ENCODE results near the gene EHBP1. TPM values are rescaled to one million over a fixed set of nuclear protein-coding genes. Genes with fewer than 3 reads are reported as not detected.
"Not testable (repeated sequence)": the region's sequence is repeated elsewhere in the genome, so short reads cannot be mapped to it uniquely, and the experiment has no call there.

The EHBP1 gene
- polyA plus RNA-seq, 4 donors = 43.1 to 55.7 (median 49.7) TPM

DNA sequence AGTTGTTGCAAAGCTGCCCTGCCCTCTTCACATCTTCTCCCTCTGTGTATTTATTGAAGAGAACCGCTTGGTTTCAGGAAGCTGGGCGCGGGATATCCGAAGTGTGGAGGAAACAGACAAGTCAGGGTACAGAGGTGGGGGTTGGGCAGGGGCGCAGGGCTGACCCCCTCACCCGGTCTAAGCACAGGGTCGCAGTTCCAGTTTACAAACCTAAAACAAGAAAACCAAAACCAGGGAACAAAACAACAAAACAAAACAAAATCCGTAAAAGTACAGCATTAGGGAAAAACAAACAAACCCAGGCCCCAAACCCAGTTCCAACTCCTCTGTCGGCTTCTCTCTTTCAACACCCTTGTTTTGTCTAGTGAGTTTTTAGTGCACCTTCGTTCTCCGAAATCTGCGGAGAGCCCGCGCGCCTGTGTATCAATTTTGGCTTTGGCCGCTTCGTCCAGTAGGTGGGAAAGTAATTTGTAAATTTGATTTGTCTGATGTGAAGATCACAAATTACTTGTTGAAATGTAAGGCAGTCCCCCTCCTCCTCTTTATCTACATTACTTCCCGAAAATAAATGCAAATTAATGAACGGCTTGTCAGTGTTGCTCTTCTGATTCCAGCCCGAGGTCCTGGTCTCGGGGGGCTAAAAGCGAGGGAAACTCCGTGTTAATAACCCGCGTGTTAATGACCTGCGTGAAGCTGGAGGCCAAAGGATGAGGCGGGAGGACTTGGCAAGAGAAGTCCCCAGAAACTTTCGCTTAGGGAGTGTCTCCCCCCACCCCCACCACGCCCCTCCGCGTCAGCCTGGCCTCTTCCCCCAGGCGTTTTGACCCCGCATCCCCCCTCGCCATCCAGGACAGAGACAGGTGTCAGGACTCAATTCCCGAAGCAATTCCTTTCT lies 352.0 kb downstream of the EHBP1 start:
- DNase-seq (ENCODE audit: low read depth in 4 of 4, low spot score in 3 of 4) = no peak

DNA sequence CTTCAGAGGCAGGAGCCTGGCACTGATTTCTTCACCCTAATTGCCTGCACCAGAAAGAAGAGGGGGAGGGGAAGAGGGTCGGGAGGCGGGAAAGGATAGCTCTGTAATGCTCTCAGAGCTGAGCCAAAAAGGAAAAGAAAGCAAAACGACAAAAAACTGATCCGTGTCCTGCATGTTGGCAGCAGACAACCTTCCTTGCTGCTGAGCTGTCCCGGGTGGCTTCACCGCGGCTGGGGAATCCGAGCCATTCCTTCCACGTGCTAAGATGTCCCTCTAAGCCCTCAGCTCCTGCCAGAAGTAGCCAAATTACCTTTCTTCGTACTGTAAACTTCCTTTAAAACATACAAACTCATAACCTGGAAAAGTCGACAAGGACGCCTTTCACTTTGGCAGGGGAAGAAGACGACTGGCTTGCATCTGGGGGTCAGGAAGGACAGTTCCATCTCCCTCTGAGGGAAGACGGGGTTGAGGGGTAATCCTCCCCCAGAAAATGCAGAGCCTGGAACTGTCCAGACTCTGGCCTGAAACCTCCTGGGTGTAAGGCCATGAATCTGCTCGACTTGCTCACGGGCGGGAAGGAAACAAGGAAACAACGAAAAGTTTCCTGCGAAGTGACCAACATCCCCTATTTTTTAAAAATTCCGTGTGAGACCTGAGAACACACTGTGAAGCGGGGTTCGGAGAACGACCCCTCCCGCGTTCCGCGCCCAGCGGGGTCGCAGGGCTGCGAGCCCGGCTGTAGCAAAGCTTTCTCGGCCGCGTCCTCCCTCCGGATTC lies 352.8 kb downstream of the EHBP1 start:
- DNase-seq (ENCODE audit: low read depth in 4 of 4, low spot score in 3 of 4) = no peak

DNA sequence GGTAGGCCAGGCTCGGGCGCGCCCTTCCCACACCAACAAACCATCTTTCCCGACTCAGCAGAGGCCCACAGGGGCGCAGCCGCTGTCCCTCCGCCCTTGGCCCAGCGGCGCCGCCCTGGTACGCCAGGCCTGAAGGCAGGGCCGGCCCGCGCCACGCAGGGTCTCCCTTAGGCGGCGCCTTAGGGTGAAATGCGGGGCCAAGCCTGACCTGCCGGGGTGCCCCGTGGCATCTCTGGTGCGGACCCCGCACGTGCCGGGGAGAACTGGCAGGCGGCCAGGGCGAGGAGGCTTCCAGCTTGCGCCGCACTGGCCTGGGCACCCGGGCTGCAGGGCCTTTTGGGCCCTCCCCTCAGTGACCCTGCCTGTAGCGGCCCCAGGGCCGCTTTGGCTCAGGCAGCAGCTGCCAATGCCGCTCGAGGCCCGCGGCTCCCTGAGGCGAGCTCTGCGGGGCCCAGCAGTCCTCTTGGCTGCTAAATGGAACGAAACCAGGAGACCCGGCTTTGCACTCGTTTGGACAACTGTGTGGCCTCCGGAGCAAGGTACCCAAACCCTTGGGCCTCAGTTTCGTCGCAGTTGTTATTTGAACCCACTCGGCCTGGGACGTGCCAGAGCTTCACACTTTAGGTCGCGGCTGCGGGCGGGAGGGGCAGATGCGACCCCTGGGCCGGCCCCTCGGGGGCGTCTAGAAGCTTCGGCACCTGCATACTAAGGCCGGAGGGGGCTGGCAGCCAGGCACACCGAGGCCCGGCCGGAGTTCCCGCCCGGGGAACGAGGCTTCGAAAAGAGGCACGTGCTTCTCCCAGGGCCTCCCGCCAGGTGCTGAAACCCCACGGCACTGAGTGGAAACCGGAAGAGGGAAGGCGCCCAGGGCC lies 353.6 kb downstream of the EHBP1 start:
- DNase-seq (ENCODE audit: low read depth in 4 of 4, low spot score in 3 of 4) = no peak

DNA sequence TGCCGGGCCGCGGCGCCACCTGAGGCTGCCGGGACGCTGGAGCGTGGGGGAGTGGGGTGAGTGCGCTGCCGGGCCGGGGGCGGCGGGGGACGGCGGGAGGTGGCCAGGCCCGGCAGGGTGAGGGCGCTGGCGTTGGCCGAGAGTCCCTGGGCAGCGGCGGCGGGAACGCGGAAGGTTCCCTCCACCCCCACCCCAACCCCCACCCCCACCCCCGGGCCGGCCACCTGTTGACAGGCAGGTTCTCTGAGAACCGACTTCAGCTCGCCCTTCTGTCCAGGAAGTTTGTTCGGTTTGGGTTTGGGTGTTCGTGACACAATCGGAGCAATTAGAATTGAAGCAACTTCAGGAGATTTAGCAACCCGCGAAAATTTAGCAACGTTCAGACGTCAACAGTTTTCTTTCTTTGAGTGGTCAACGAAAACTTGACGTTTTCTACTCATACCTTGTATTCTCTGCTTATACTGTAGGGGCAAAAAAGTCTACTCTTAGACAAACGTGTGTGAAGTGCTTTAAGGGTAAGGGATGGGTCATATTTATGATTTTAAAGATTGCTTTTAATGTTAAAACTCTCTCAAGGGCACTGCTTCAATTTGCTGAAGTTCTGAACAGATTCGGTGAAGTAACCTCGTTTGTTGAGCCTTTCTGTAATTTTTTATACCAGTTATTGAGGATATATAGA lies 354.4 kb downstream of the EHBP1 start:
- DNase-seq (ENCODE audit: low read depth in 4 of 4, low spot score in 3 of 4) = no peak

DNA sequence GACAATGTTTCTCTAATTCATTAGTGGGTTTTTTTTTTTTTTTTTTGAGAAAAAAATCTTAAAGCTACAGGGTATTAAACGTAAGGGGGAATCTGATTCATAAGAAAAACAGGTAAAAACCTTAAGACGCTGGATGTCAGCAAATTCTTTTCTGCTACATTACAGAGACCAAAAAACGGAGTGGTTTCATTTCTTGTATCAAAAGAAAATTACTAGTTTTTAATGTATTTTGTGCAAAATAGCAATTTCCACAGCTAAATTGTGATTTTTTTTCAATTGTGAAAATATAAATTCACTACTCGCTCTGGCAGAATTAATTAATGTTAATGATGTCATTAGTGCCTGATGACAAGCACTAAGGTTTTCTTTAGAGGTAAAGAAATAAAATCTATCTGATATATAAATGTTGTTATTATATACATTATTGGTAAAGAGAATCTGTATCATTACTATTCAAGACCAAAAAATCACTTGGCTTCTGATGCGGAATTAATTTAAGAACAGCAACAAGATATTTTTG lies 355.0 kb downstream of the EHBP1 start:
- DNase-seq (ENCODE audit: low read depth in 4 of 4, low spot score in 3 of 4) = no peak

DNA sequence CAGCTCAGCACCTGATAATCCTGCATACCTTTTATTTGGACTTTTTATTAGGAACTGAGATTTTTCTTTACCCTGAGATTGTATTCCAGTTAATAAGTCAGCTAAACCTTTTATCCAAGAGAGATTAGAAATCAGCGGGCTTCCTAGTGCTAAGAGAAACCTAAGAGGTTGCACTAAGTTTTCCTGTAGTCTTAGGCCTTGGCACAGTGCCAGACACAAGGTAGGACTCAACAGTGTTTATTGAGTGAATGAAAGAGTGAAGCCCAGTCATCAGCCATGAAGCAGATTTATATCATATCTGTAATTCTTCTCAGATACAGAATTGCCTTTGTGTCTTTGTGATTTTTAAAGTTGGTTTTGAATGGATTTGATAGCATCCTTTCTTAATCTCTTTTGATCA lies 358.7 kb downstream of the EHBP1 start:
- DNase-seq (ENCODE audit: low read depth in 4 of 4, low spot score in 3 of 4) = no peak

DNA sequence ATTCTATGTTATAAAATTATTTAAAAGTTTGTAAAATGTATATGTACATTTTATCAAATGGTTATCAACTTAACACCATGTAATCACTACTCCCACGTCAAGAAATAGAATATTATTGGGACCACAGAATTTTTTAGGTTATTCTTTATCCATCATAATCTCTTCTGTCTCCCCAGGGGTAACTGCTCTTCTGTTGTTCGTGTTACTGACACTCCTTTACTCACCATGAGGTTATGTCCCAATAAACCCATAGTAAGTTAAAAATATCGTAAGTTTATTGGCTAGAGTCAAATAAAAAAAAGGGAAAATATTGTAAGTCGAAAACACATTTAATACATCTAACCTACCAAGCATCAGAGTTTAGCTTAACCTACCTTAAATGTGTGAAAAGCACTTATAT lies 359.1 kb downstream of the EHBP1 start:
- DNase-seq (ENCODE audit: low read depth in 4 of 4, low spot score in 3 of 4) = no peak

DNA sequence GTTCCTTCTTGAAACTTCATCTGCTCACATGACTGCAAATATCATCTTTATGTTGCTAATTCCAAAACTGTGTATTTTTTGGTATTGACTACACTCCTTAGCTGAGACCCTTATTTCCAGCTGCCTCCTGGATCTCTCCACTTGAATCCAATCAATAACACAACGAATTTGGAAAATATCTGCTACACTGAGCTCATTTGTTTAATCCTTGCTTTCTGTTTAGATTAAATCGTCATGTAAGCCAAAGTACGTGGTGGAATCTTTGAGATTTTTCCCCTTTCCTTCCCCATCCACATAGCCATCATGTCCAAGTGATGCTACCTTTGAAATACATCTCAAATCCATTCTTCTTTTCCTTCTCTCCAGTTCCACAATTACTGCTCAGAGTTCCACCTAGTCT lies 360.8 kb downstream of the EHBP1 start:
- DNase-seq (ENCODE audit: low read depth in 4 of 4, low spot score in 3 of 4) = no peak

DNA sequence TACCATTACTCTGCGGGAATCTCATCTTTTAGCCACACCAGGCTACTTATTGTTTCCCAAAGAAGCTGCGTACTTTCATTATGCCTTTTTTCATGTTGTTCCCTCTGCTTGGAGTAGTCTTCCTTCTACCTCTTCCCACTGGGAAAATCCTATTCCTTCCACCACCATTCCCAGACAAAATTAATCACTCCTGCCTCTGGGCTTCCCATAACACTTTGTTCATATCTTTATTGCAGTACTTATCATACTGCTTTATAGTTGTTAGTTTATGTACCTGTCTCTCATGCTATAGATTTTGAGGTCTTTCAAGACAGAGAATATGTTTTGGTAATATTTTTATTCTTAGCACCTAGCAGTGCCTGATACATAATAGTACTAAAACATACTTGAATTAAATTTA lies 361.3 kb downstream of the EHBP1 start:
- no peak for DNase-seq (ENCODE audit: low read depth in 4 of 4, low spot score in 3 of 4)

DNA sequence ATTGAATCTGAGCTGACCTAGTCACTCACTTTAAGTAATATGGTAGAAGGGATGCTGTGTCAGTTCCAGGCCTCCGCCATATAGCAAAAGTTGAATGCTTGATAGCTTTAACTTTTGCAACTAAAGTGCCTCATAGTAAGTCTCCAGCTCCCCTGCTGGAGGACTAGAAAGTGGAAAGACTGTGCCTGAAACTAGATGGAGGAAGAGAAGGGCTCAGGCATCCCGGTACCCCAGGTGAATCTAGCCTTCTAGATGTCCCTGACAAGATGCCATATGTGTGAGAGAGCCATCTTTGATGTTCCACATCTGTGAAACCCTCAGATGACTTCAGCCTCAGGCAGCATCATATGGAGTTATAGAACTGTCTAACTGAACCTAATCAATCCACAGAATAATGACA lies 366.2 kb downstream of the EHBP1 start:
- no peak for DNase-seq (ENCODE audit: low read depth in 4 of 4, low spot score in 3 of 4)

DNA sequence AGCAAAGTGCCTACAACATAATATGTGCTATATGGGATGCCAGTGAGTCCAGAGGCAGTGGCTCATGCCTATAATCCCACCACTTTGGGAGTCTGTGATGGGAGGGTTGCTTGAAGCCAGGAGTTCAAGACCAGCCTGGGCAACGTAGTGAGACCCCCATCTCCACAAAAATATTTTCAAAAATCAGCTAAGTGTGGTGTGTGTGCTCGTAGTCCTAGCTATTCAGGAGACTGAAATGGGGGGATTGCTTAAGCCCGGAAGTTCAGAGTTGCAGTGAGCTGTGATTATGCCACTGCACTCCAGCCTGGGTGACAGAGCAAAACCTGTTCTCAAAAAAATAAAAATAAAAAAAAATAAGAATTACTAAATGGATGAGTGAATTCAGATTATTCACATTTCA lies 368.5 kb downstream of the EHBP1 start:
- no peak for DNase-seq (ENCODE audit: low read depth in 4 of 4, low spot score in 3 of 4)

DNA sequence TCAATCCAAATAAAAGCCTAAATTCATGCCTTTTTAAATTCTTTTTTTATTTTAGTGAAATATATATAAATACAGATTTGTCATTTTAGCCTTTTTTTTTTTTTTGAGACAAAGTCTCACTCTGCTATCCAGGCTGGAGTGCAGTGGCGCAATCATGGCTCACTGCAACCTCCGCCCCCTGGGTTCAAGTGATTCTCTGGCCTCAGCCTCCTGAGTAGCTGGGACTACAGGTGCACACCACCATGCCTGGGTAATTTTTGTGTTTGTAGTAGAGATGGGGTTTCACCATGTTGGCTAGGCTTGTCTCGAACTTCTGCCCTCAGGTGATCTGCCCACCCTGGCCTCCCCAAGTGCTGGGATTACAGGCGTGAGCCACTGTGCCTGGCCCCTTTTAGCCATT lies 368.9 kb downstream of the EHBP1 start:
- DNase-seq (ENCODE audit: low read depth in 4 of 4, low spot score in 3 of 4) = not testable (repeated sequence)

DNA sequence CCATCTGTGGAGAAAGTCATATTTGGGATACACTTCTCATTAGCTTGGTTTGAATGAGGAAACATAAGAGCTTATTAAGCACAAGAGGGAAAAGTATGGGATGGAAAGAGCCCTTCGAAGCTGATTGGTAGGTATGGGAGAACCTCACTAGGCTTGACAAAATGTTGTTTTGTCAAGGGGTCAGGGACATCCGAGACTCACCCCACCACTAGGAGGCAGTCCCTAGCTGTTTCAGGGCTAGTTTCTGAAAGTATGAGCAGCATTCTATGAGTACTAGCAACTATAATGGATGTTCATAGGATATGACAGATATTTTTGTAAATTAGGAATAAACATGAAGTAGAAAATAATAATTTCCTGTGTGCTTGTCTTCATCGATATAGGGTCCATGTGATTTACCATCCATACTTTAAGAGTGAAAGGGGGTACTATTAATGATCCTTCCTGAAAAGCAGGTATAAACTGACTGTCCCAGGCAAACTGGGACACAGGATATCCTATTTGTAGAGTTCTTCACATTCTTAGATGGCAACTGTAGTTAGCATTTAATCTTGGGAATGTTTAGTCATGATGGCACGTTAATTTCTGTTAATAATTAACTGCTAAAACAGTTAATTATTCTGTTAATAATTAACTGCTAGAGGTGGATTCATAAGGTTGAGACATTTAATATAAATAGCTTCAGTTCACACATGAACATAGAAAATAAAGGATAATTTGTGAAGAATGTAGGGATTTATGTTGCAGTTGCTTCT lies 373.5 kb downstream of the EHBP1 start:
- DNase-seq (ENCODE audit: low read depth in 4 of 4, low spot score in 3 of 4) = no peak

DNA sequence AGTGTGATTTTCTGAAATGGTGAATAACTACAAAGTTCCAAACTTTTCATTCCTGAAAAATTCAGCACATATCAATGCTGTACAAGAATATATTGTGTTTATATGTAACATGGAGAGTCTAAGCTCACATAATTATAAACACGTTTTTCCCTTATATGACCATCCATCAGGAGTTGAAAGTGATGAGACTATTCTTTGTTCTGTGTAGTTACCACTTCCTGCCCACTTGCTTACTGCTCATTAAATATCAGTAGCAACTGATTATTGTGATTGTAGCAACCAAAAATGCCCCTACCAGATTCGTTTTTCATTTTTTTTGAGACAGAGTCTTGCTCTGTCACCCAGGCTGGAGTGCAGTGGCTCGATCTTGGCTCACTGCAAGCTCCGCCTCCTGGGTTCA lies 375.9 kb downstream of the EHBP1 start:
- DNase-seq (ENCODE audit: low read depth in 4 of 4, low spot score in 3 of 4) = no peak

DNA sequence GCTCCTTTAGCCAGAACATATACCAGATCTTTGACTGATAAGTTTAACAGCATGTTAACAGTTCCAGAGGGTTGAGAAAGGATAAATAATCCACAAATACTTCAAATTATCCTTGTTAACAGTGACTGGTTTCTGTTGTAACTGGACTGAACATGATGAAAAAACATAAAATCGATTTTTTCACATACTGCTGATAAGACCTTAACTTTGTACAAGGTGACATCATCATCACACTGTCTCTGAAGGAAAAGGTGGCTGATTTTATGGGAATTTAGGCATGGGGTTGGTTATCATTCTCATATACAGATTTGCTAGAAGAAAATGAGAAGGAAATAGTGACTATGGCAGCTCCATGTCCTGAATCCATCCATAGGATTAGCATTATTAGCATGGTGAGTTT lies 381.2 kb downstream of the EHBP1 start:
- DNase-seq (ENCODE audit: low read depth in 4 of 4, low spot score in 3 of 4) = no peak

DNA sequence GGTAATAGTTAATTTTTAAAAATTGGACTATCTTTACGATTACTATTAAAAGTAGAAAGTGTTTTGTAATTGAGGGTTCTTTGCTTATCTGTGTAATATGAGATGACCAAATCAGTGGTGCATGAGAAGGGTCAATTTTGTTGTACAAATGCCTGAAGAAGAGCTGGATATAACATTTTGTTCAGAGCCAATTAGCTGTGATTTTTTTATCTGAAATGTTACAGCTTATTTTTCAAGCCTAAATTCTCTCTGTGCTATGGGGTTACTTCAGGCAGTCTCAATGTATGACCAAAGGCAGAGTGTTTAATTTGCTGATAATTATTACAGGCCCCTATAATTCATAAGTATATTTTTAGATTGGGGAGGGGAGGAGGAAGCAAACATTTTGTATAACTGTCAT lies 386.9 kb downstream of the EHBP1 start:
- DNase-seq (ENCODE audit: low read depth in 4 of 4, low spot score in 3 of 4) = no peak

DNA sequence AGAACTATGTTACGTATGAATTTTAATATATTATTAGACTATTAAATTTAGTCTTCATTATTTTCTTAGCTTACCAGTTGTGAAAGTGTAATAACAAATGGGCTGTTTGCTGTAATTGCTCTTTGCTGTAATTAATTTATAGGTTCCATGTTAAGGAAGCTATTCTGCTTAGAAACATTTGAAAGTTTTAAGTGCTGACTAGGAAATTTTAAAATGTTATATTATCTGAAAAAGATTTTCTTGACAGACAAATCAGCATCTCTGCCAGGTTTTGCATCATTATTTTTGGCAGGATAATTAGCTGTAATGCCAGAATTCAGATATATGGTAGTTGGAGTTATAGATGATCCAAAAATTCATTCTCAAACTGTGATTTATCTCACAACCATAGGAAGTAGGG lies 387.3 kb downstream of the EHBP1 start:
- no peak for DNase-seq (ENCODE audit: low read depth in 4 of 4, low spot score in 3 of 4)

DNA sequence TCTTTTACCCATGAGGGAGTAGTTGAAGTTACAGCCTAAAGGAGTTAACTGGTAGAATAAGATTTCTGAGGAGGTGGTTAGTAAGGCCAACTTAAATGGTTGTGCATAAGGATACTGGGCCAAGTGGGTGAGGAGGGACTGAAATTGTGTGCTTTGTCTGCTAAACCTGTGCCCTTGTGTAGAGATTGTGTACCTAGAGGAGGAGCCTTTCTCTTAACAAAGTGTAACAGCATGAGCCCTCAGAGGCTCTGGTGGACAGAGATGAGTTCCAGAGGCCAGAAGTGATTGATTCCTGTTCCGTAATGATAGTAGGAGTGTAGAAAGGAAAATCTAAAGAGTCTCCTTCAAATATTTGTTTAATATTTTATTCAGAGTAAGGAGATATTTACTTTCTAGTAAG lies 388.0 kb downstream of the EHBP1 start:
- DNase-seq (ENCODE audit: low read depth in 4 of 4, low spot score in 3 of 4) = no peak

Measured in right renal pelvis (tissue), 4 donors.